Measurements from ENCODE around the gene AIF1L. TPM values are rescaled to one million over a fixed set of nuclear protein-coding genes. Genes with fewer than 3 reads are reported as not detected.

AIF1L gene
- total and polyA plus RNA-seq, 2 experiments from 2014 or later = 4.2 to 6.0 TPM

- no peaks in the 10 kb centered on the region for H3K4me1 ChIP-seq (ENCODE audit: insufficient read depth)
- no peak overlapping the region for H3K27ac ChIP-seq
- H3K4me2 ChIP-seq = no peak overlapping the region
- no peak for DNase-seq (ENCODE audit: low spot score)
- H2AFZ ChIP-seq = no peak overlapping the region
- 94% methylated on average over 17 of the region's 17 CpGs for WGBS (ENCODE audit: low lambda C conversion rate, missing lambda C conversion rate)
- H4K20me1 ChIP-seq (ENCODE audit: insufficient read depth, poor library complexity, severe bottlenecking) = no peaks in the 10 kb centered on the region
- TF ChIP-seq EZH2phosphoT487 (IDR thresholded peaks at IDR 0.05; ENCODE audit: low read depth, severe bottlenecking, unreplicated experiment) (no peak), EZH2 (IDR thresholded peaks at IDR 0.05; ENCODE audit: borderline replicate concordance) (no peak)
- TF ChIP-seq, protein P1, sequence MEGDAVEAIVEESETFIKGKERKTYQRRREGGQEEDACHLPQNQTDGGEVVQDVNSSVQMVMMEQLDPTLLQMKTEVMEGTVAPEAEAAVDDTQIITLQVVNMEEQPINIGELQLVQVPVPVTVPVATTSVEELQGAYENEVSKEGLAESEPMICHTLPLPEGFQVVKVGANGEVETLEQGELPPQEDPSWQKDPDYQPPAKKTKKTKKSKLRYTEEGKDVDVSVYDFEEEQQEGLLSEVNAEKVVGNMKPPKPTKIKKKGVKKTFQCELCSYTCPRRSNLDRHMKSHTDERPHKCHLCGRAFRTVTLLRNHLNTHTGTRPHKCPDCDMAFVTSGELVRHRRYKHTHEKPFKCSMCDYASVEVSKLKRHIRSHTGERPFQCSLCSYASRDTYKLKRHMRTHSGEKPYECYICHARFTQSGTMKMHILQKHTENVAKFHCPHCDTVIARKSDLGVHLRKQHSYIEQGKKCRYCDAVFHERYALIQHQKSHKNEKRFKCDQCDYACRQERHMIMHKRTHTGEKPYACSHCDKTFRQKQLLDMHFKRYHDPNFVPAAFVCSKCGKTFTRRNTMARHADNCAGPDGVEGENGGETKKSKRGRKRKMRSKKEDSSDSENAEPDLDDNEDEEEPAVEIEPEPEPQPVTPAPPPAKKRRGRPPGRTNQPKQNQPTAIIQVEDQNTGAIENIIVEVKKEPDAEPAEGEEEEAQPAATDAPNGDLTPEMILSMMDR (IDR thresholded peaks at IDR 0.05; ENCODE audit: poor library complexity) = no peak
- no peaks in the 10 kb centered on the region for H3K36me3 ChIP-seq (replicated peaks; ENCODE audit: insufficient read depth, low read depth)
- H3K4me3 ChIP-seq = no peak overlapping the region
- no peaks in the 10 kb centered on the region for H3K27me3 ChIP-seq
- no peaks in the 10 kb centered on the region for H3K9me3 ChIP-seq (ENCODE audit: low read depth)
- no peaks in the 10 kb centered on the region for H3K79me2 ChIP-seq
- no peaks in the 10 kb centered on the region for H3K9me2 ChIP-seq (replicated peaks; ENCODE audit: insufficient read depth)
Measured at GRCh38 chr9:131078427-131079366, 17.6 kb upstream of the AIF1L start.

DNA sequence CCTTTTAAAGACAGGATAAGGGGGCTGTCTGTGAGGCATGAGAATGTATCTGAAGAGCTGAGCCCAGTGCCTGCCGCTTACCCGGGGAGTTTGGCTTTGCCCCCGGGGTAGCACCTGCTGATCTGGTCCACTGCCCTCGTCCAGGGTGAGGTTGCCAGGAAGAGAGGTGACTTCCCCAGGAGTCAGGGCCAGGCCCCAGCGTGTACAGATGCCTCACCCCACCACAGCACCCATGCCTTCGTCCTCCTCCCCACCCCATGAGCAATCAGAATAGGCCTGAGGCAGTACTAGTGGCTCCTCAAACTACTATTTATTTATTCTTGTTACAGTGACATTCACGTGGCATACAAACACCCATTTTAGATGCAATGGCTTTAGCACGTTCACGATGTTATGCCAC lies 15.7 kb upstream of the AIF1L start:
- Histone ChIP-seq H3K36me3 (replicated peaks; ENCODE audit: insufficient read depth, low read depth) (no peaks in the 10 kb centered on the region), H4K20me1 (ENCODE audit: insufficient read depth, poor library complexity, severe bottlenecking) (no peaks in the 10 kb centered on the region), H3K4me1 (ENCODE audit: insufficient read depth) (no peaks in the 10 kb centered on the region), H3K27ac (no peak overlapping the region), H2AFZ (no peak overlapping the region), H3K4me3 (no peak overlapping the region), H3K27me3 (no peaks in the 10 kb centered on the region), H3K79me2 (no peaks in the 10 kb centered on the region), H3K4me2 (no peak overlapping the region), H3K9me3 (ENCODE audit: low read depth) (no peaks in the 10 kb centered on the region), H3K9me2 (replicated peaks; ENCODE audit: insufficient read depth) (no peaks in the 10 kb centered on the region)
- WGBS (ENCODE audit: low lambda C conversion rate, missing lambda C conversion rate) = 74% methylated on average over 9 of the region's 9 CpGs
- DNase-seq (ENCODE audit: low spot score) = no peak
- TF ChIP-seq, protein P1 (IDR thresholded peaks at IDR 0.05; ENCODE audit: poor library complexity) = no peak
- no peak for TF ChIP-seq EZH2 (IDR thresholded peaks at IDR 0.05; ENCODE audit: borderline replicate concordance)
- TF ChIP-seq EZH2phosphoT487 (IDR thresholded peaks at IDR 0.05; ENCODE audit: low read depth, severe bottlenecking, unreplicated experiment) = no peak

DNA sequence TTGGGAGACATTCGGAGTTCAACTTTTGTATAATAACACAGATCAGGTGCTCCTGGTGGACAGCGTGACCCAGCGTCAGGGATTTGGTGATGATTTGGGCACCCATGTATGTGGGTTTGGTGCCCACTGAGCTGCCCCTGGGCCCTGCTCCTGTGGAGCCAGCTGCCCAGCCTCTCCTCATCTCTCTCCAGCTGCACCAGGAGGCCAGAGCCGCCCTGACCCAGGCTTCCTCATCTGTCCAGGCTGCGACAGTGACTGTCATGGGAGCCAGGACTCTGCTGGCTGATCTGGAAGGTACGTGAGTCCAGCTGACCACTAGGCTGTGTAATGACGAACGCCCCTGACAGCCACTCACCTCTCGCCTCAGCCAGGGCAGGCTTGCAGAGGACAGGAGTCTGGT lies 14.5 kb upstream of the AIF1L start:
- Histone ChIP-seq H3K27me3 (no peaks in the 10 kb centered on the region), H3K4me1 (ENCODE audit: insufficient read depth) (no peaks in the 10 kb centered on the region), H3K4me2 (no peak overlapping the region), H3K36me3 (replicated peaks; ENCODE audit: insufficient read depth, low read depth) (no peaks in the 10 kb centered on the region), H2AFZ (no peak overlapping the region), H3K27ac (no peak overlapping the region), H3K4me3 (no peak overlapping the region), H3K79me2 (no peaks in the 10 kb centered on the region), H3K9me3 (ENCODE audit: low read depth) (no peaks in the 10 kb centered on the region), H3K9me2 (replicated peaks; ENCODE audit: insufficient read depth) (no peaks in the 10 kb centered on the region), H4K20me1 (ENCODE audit: insufficient read depth, poor library complexity, severe bottlenecking) (no peaks in the 10 kb centered on the region)
- no peak for DNase-seq (ENCODE audit: low spot score)
- no peak for TF ChIP-seq EZH2phosphoT487 (IDR thresholded peaks at IDR 0.05; ENCODE audit: low read depth, severe bottlenecking, unreplicated experiment)
- TF ChIP-seq, protein P1 (IDR thresholded peaks at IDR 0.05; ENCODE audit: poor library complexity) = no peak
- TF ChIP-seq EZH2 (IDR thresholded peaks at IDR 0.05; ENCODE audit: borderline replicate concordance) = no peak
- 92% methylated on average over 9 of the region's 9 CpGs for whole genome bisulfite sequencing (ENCODE audit: low lambda C conversion rate, missing lambda C conversion rate)
